Fibroblast of lung (primary cell): Measurements from ENCODE around the gene ZC3H12A. TPM values are rescaled to one million over a fixed set of nuclear protein-coding genes. Genes with fewer than 3 reads are reported as not detected.

Experiments used
- DNase-seq, 2 donors: peaks; one replicate each; pipeline versions ENCODE4 v3.0.0 to v3.0.0-alpha.2; 2010; ENCODE audit warnings: low read depth in 2 of 2
- H2AFZ ChIP-seq: 2 replicates; pipeline ENCODE4 v1.5.1; 2012; ENCODE audit warnings: low read length, control low read depth, inconsistent platforms
- H3K27ac ChIP-seq: 2 replicates; pipeline ENCODE4 v1.5.1; 2011; ENCODE audit warnings: low read length, control low read depth; ENCODE audit not compliant: insufficient read depth
- H3K27me3 ChIP-seq: 2 replicates; pipeline ENCODE4 v1.5.1; 2011; ENCODE audit warnings: mild to moderate bottlenecking, low read length; ENCODE audit not compliant: control insufficient read depth, insufficient read depth
- H3K36me3 ChIP-seq: 2 replicates; pipeline ENCODE4 v1.5.1; 2011; ENCODE audit warnings: low read length; ENCODE audit not compliant: control insufficient read depth, insufficient read depth
- H3K4me1 ChIP-seq: 2 replicates; pipeline ENCODE4 v1.5.1; 2011; ENCODE audit warnings: low read length; ENCODE audit not compliant: control insufficient read depth, insufficient read depth; ENCODE audit errors: extremely low read depth
- H3K4me2 ChIP-seq: 2 replicates; pipeline ENCODE4 v1.5.1; 2011; ENCODE audit warnings: low read length, control low read depth; ENCODE audit not compliant: insufficient read depth; ENCODE audit errors: extremely low read depth
- H3K4me3 ChIP-seq, 4 experiments: fragments of 200-600 bp in 1 of 4; sonication (generic) in 1 of 4; replicated peaks in 1 of 4; 2 replicates each; pipeline ENCODE4 v1.5.1; 2011 to 2016; ENCODE audit warnings: low read length in 4 of 4, low read depth in 3 of 4, mild to moderate bottlenecking in 3 of 4, control low read depth in 2 of 4, inconsistent platforms in 1 of 4, mixed read lengths in 1 of 4; ENCODE audit not compliant: insufficient read depth in 1 of 4; ENCODE audit errors: control extremely low read depth in 1 of 4
- H3K79me2 ChIP-seq: 2 replicates; pipeline ENCODE4 v1.5.1; 2012; ENCODE audit warnings: mild to moderate bottlenecking, low read length, inconsistent platforms; ENCODE audit not compliant: control insufficient read depth, insufficient read depth
- H3K9ac ChIP-seq: 2 replicates; pipeline ENCODE4 v1.5.1; 2011; ENCODE audit warnings: mild to moderate bottlenecking, low read length, control low read depth; ENCODE audit not compliant: insufficient read depth
- H3K9me3 ChIP-seq: 2 replicates; pipeline ENCODE4 v1.5.1; 2012; ENCODE audit warnings: low read depth, low read length; ENCODE audit not compliant: control insufficient read depth, insufficient read depth
- H4K20me1 ChIP-seq: 2 replicates; pipeline ENCODE4 v1.5.1; 2011; ENCODE audit warnings: low read length; ENCODE audit not compliant: control insufficient read depth, insufficient read depth; ENCODE audit errors: extremely low read depth
- EZH2 ChIP-seq: IDR thresholded peaks from 2 replicates; pipeline ENCODE4 v1.5.1; 2012; ENCODE audit warnings: low read length, control low read depth, mild to moderate bottlenecking; ENCODE audit errors: missing control alignments
- polyA plus RNA-seq, 2 donors: library from polyadenylated mRNA; depleted of rRNA in 1 of 2; stranded (reverse) in 1 of 2; unstranded in 1 of 2; fragments of >200 nt; gene quantifications; 2 replicates each; pipeline ENCODE4 v1.2.1, GENCODE V29; 2011 to 2012; ENCODE audit warnings: missing spikeins in 1 of 2
- total RNA-seq: library from RNA; depleted of rRNA; stranded (reverse); fragments of >200 nt; gene quantifications from 2 replicates; pipeline ENCODE4 v1.2.1, GENCODE V29; 2014
- TF ChIP-seq, protein P1 (sequence below), 2 donors: IDR thresholded peaks in 1 of 2; conservative IDR thresholded peaks in 1 of 2; 1 replicate in 1 of 2; 2 replicates in 1 of 2; pipeline ENCODE4 v1.5.1; 2011 to 2012; ENCODE audit warnings: low read length in 2 of 2, control low read depth in 1 of 2, inconsistent platforms in 1 of 2, low read depth in 1 of 2, mild to moderate bottlenecking in 1 of 2

Gene ZC3H12A
- total and polyA plus RNA-seq, 2 donors (not counting 1 experiment from before 2014, with no cell fraction given), result 4.9 to 7.8 TPM

- H4K20me1 ChIP-seq, result no peaks in the 10 kb centered on the region
- TF ChIP-seq, protein P1, sequence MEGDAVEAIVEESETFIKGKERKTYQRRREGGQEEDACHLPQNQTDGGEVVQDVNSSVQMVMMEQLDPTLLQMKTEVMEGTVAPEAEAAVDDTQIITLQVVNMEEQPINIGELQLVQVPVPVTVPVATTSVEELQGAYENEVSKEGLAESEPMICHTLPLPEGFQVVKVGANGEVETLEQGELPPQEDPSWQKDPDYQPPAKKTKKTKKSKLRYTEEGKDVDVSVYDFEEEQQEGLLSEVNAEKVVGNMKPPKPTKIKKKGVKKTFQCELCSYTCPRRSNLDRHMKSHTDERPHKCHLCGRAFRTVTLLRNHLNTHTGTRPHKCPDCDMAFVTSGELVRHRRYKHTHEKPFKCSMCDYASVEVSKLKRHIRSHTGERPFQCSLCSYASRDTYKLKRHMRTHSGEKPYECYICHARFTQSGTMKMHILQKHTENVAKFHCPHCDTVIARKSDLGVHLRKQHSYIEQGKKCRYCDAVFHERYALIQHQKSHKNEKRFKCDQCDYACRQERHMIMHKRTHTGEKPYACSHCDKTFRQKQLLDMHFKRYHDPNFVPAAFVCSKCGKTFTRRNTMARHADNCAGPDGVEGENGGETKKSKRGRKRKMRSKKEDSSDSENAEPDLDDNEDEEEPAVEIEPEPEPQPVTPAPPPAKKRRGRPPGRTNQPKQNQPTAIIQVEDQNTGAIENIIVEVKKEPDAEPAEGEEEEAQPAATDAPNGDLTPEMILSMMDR (conservative IDR thresholded peaks at IDR 0.05 in 1 of 2, IDR thresholded peaks at IDR 0.05 in 1 of 2; ENCODE audit: low read depth in 1 of 2, low read length in 2 of 2), result no peak
- no peak for TF ChIP-seq EZH2
- no peaks in the 10 kb centered on the region for H3K9me3 ChIP-seq
- no peaks in the 10 kb centered on the region for H3K79me2 ChIP-seq
- no peak overlapping the region for H3K4me2 ChIP-seq
- no peak for DNase-seq
- no peaks in the 10 kb centered on the region for H3K4me1 ChIP-seq
- peaks cover 1% of the 10 kb centered on the region for H3K27me3 ChIP-seq
- H3K36me3 ChIP-seq, result no peaks in the 10 kb centered on the region
- no peak overlapping the region for H2AFZ ChIP-seq
- no peak overlapping the region for H3K4me3 ChIP-seq
- H3K27ac ChIP-seq, result no peak overlapping the region
- H3K9ac ChIP-seq, result no peak overlapping the region
Measured at GRCh38 chr1:37452416-37452815, 22.0 kb upstream of the ZC3H12A start.

DNA sequence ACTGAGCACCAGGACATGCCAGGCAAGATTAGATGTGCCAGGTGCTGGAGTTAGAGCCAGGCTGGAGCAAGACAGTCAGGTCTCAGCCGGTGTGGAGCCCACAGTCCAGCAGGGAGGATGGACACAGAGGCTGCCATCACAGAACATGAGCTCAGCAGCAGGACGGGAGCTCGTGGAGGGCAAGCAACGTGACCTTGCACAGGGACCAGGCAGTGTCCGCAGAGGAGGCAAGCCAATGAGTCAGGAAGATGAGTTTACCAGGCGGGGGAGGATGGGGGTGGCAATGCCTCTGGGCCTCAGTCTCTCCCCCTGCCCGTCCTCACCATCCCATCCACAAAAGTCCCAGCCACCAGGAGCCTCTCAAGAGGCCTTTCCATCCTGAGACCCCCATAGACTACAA is 20.7 kb upstream of the ZC3H12A start:
- Histone ChIP-seq H3K27ac (no peak overlapping the region), H3K9ac (no peak overlapping the region), H3K79me2 (no peaks in the 10 kb centered on the region), H2AFZ (no peak overlapping the region), H3K36me3 (no peaks in the 10 kb centered on the region), H4K20me1 (no peaks in the 10 kb centered on the region), H3K9me3 (no peaks in the 10 kb centered on the region), H3K4me2 (no peak overlapping the region), H3K4me3 (no peak overlapping the region), H3K4me1 (no peaks in the 10 kb centered on the region), H3K27me3 (no peaks in the 10 kb centered on the region)
- no peak for DNase-seq
- TF ChIP-seq EZH2, result no peak
- TF ChIP-seq, protein P1 (conservative IDR thresholded peaks at IDR 0.05 in 1 of 2, IDR thresholded peaks at IDR 0.05 in 1 of 2; ENCODE audit: low read depth in 1 of 2, low read length in 2 of 2), result no peak

DNA sequence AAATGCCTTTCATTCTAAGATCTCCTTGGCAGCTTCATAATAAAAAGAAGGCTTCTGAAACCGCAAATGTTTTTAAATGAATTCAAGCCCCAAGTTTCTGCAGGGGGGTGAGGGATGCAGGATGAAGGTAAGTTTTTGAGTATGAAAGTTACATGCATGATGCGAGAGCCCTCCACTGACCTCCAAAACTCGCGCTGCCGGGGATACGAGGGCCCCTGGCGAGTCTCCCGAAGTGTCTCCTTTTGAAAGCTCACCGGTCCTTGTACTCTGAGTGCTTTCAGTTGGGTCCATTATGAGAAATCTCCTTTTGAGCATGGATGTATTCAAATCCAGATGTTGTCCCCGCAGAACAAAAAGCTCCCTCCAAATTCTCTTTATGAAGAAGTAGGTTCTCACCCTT is 18.9 kb upstream of the ZC3H12A start:
- H3K4me2 ChIP-seq, result no peak overlapping the region
- H4K20me1 ChIP-seq, result no peaks in the 10 kb centered on the region
- no peaks in the 10 kb centered on the region for H3K27me3 ChIP-seq
- no peak for DNase-seq
- H3K27ac ChIP-seq, result no peak overlapping the region
- H3K36me3 ChIP-seq, result no peaks in the 10 kb centered on the region
- no peaks in the 10 kb centered on the region for H3K4me1 ChIP-seq
- no peak overlapping the region for H2AFZ ChIP-seq
- H3K79me2 ChIP-seq, result no peaks in the 10 kb centered on the region
- no peak for TF ChIP-seq EZH2
- TF ChIP-seq, protein P1 (conservative IDR thresholded peaks at IDR 0.05 in 1 of 2, IDR thresholded peaks at IDR 0.05 in 1 of 2; ENCODE audit: low read depth in 1 of 2, low read length in 2 of 2), result no peak
- no peaks in the 10 kb centered on the region for H3K9me3 ChIP-seq
- no peak overlapping the region for H3K4me3 ChIP-seq
- H3K9ac ChIP-seq, result no peak overlapping the region
